H9 (cell line): ENCODE measurements around the gene RSU1. TPM values are rescaled to one million over a fixed set of nuclear protein-coding genes. Genes with fewer than 3 reads are reported as not detected.

Source experiments
- DNase-seq: peaks from one replicate; pipeline ENCODE4 v3.0.0-alpha.2; 2017
- H2AFZ ChIP-seq: one replicate; pipeline ENCODE4 v1.6.1; 2013; ENCODE audit warnings: mild to moderate bottlenecking, low read length, control low read depth, moderate library complexity
- H2AK5ac ChIP-seq: 2 replicates; pipeline ENCODE4 v1.6.1; 2013; ENCODE audit warnings: low read length, control low read depth, mixed read lengths; ENCODE audit not compliant: insufficient read length
- H2BK120ac ChIP-seq: one replicate; pipeline ENCODE4 v1.6.1; 2013; ENCODE audit warnings: low read depth, mild to moderate bottlenecking, low read length, control low read depth, inconsistent platforms; ENCODE audit not compliant: poor library complexity, severe bottlenecking
- H2BK12ac ChIP-seq: 2 replicates; pipeline ENCODE4 v1.6.1; 2013; ENCODE audit warnings: low read length, control low read depth, mixed read lengths, low read depth; ENCODE audit not compliant: insufficient read length
- H2BK15ac ChIP-seq: 2 replicates; pipeline ENCODE4 v1.6.1; 2013; ENCODE audit warnings: low read depth, low read length, control low read depth
- H2BK20ac ChIP-seq: one replicate; pipeline ENCODE4 v1.6.1; 2013; ENCODE audit warnings: low read depth, mild to moderate bottlenecking, low read length, control low read depth, inconsistent platforms; ENCODE audit not compliant: poor library complexity, severe bottlenecking
- H2BK5ac ChIP-seq: 2 replicates; pipeline ENCODE4 v1.6.1; 2013; ENCODE audit warnings: low read length, control low read depth, mixed read lengths; ENCODE audit not compliant: insufficient read length
- H3K14ac ChIP-seq: 2 replicates; pipeline ENCODE4 v1.6.1; 2013; ENCODE audit warnings: low read length, control low read depth; ENCODE audit not compliant: insufficient read depth
- H3K18ac ChIP-seq: 2 replicates; pipeline ENCODE4 v1.6.1; 2013; ENCODE audit warnings: low read depth, mild to moderate bottlenecking, mixed read lengths, low read length, control low read depth; ENCODE audit not compliant: insufficient read length
- H3K23ac ChIP-seq: 2 replicates; pipeline ENCODE4 v1.6.1; 2013; ENCODE audit warnings: low read length, control low read depth, mixed read lengths, low read depth; ENCODE audit not compliant: insufficient read length
- H3K23me2 ChIP-seq: 2 replicates; pipeline ENCODE4 v1.6.1; 2013; ENCODE audit warnings: low read depth, mild to moderate bottlenecking, mixed read lengths, low read length, control low read depth; ENCODE audit not compliant: insufficient read length, poor library complexity, severe bottlenecking
- H3K27ac ChIP-seq: 2 replicates; pipeline ENCODE4 v1.5.1; 2013; ENCODE audit warnings: low read length, control low read depth, mixed read lengths, low read depth; ENCODE audit not compliant: insufficient read length
- H3K27me3 ChIP-seq: 2 replicates; pipeline ENCODE4 v1.6.1; 2013; ENCODE audit warnings: low read length, control low read depth, inconsistent platforms; ENCODE audit not compliant: insufficient read depth
- H3K4ac ChIP-seq: 2 replicates; pipeline ENCODE4 v1.6.1; 2013; ENCODE audit warnings: low read depth, mild to moderate bottlenecking, control low read depth, inconsistent platforms, low read length, moderate library complexity
- H3K4me1 ChIP-seq: 2 replicates; pipeline ENCODE4 v1.6.1; 2013; ENCODE audit warnings: low read length, control low read depth, inconsistent platforms; ENCODE audit not compliant: insufficient read depth
- H3K4me2 ChIP-seq: 2 replicates; pipeline ENCODE4 v1.6.1; 2013; ENCODE audit warnings: low read length, control low read depth, mixed read lengths; ENCODE audit not compliant: insufficient read length, insufficient read depth
- H3K56ac ChIP-seq: 2 replicates; pipeline ENCODE4 v1.6.1; 2013; ENCODE audit warnings: low read depth, mild to moderate bottlenecking, mixed read lengths, low read length, control low read depth; ENCODE audit not compliant: insufficient read length
- H3K79me1 ChIP-seq: 2 replicates; pipeline ENCODE4 v1.6.1; 2013; ENCODE audit warnings: low read depth, mild to moderate bottlenecking, moderate library complexity, low read length, control low read depth, inconsistent platforms; ENCODE audit not compliant: insufficient read depth, poor library complexity, severe bottlenecking
- H3K79me2 ChIP-seq: 2 replicates; pipeline ENCODE4 v1.6.1; 2013; ENCODE audit warnings: low read length, control low read depth, inconsistent platforms; ENCODE audit not compliant: insufficient read depth
- H3K9ac ChIP-seq: 2 replicates; pipeline ENCODE4 v1.6.1; 2013; ENCODE audit warnings: low read length, control low read depth, mixed read lengths; ENCODE audit not compliant: insufficient read length; ENCODE audit errors: extremely low read depth
- H3K9me3 ChIP-seq: one replicate; pipeline ENCODE4 v1.6.1; 2013; ENCODE audit warnings: low read depth, low read length, inconsistent platforms; ENCODE audit not compliant: control insufficient read depth
- H3T11ph ChIP-seq: one replicate; pipeline ENCODE4 v1.6.1; 2013; ENCODE audit warnings: mild to moderate bottlenecking, low read length, control low read depth, inconsistent platforms
- H4K20me1 ChIP-seq: one replicate; pipeline ENCODE4 v1.6.1; 2013; ENCODE audit not compliant: control insufficient read depth, insufficient read length, insufficient read depth
- H4K5ac ChIP-seq: 2 replicates; pipeline ENCODE4 v1.6.1; 2013; ENCODE audit warnings: low read depth, mild to moderate bottlenecking, mixed read lengths, low read length, control low read depth; ENCODE audit not compliant: insufficient read length
- H4K8ac ChIP-seq: replicated peaks from 2 replicates; pipeline ENCODE4 v1.6.1; 2013; ENCODE audit warnings: low read length, control low read depth, mixed read lengths, low read depth; ENCODE audit not compliant: insufficient read length
- H4K91ac ChIP-seq: 2 replicates; pipeline ENCODE4 v1.6.1; 2013; ENCODE audit warnings: low read depth, mild to moderate bottlenecking, moderate library complexity, mixed read lengths, low read length, control low read depth; ENCODE audit not compliant: insufficient read length
- H3K27ac Mint-ChIP-seq, 3 experiments: 2 replicates in 2 of 3; 3 replicates in 1 of 3; pipeline ENCODE4 v1.8.0; 2020 to 2021; ENCODE audit warnings: mixed read lengths in 3 of 3, mild to moderate bottlenecking in 1 of 3, moderate library complexity in 1 of 3
- H3K27me3 Mint-ChIP-seq: 2 replicates; pipeline ENCODE4 v1.8.0; 2021; ENCODE audit warnings: low read depth, mild to moderate bottlenecking, moderate library complexity, mixed read lengths
- H3K36me3 Mint-ChIP-seq, 3 experiments: 2 replicates in 2 of 3; 3 replicates in 1 of 3; pipeline ENCODE4 v1.8.0; 2020 to 2021; ENCODE audit warnings: low read depth in 3 of 3, mixed read lengths in 3 of 3; ENCODE audit not compliant: insufficient read depth in 1 of 3
- H3K4me1 Mint-ChIP-seq, 2 experiments: 2 replicates each; pipeline ENCODE4 v1.8.0; 2020; ENCODE audit warnings: mixed read lengths in 2 of 2
- H3K4me3 Mint-ChIP-seq, 2 experiments: 2 replicates in 1 of 2; 3 replicates in 1 of 2; pipeline ENCODE4 v1.8.0; 2020 to 2021; ENCODE audit warnings: mild to moderate bottlenecking in 2 of 2, mixed read lengths in 2 of 2, moderate library complexity in 1 of 2
- H3K9me3 Mint-ChIP-seq, 2 experiments: 2 replicates in 1 of 2; 3 replicates in 1 of 2; pipeline ENCODE4 v1.8.0; 2020; ENCODE audit warnings: mild to moderate bottlenecking in 2 of 2, mixed read lengths in 2 of 2, moderate library complexity in 1 of 2
- CTCF ChIP-seq: fragments of 200-600 bp; sonication (generic); conservative IDR thresholded peaks from 3 replicates; pipeline ENCODE4 v1.8.0; 2021; ENCODE audit warnings: antibody characterized with exemption, mild to moderate bottlenecking
- WGBS: extraction: QIAGEN DNeasy Blood & Tissue Kit; methylation state at CpG from one replicate; pipeline ENCODE4 v1.1.7; 2013; ENCODE audit warnings: missing lambda C conversion rate, low lambda C conversion rate, mixed read lengths; ENCODE audit not compliant: insufficient read length; ENCODE audit errors: extremely low coverage; 5-methylcytosine and 5-hydroxymethylcytosine counted together
- total RNA-seq: library from RNA; stranded (reverse); gene quantifications from 2 replicates; pipeline ENCODE4 v1.2.1, GENCODE V29; 2021

The RSU1 gene
- total RNA-seq, 1 experiment from 2014 or later = 59.4 TPM

GRCh38 chr10:16674147-16674703 is 143.0 kb downstream of the RSU1 start:
- H4K8ac ChIP-seq = no peak overlapping the region
- no peaks in the 10 kb centered on the region for H3K9me3 ChIP-seq
- no peak overlapping the region for H4K91ac ChIP-seq
- H3K36me3 Mint-ChIP-seq = peaks cover 0 to 11% (median 2%) of the 10 kb centered on the region in 3 experiments; a peak in 5 of 7 replicates
- H4K20me1 ChIP-seq = no peaks in the 10 kb centered on the region
- H3K4me1 Mint-ChIP-seq = peaks cover 6 to 8% of the 10 kb centered on the region in 2 experiments; a peak in 2 of 4 replicates
- no peak overlapping the region for H2BK120ac ChIP-seq
- no peak overlapping the region for H2AFZ ChIP-seq
- H3K27ac ChIP-seq = no peak overlapping the region
- no peaks in the 10 kb centered on the region for H3K23me2 ChIP-seq
- H3K27me3 ChIP-seq = no peaks in the 10 kb centered on the region
- no peaks in the 10 kb centered on the region for H3K4me1 ChIP-seq
- H2BK12ac ChIP-seq = no peak overlapping the region
- no peak overlapping the region for H3K23ac ChIP-seq
- peak overlapping the region in 1 of 3 experiments; percentile 62; a peak in 1 of 7 replicates for H3K27ac Mint-ChIP-seq
- H3K9me3 Mint-ChIP-seq = peaks cover 3 to 4% of the 10 kb centered on the region in 2 experiments; a peak in 4 of 5 replicates
- H3K27me3 Mint-ChIP-seq = no peaks in the 10 kb centered on the region
- no peak overlapping the region for H2BK20ac ChIP-seq
- H2BK5ac ChIP-seq = no peak overlapping the region
- no peak overlapping the region for H2BK15ac ChIP-seq
- TF ChIP-seq CTCF = no peak
- H3K14ac ChIP-seq = no peak overlapping the region
- no peak for DNase-seq
- no peak overlapping the region for H3K4me3 Mint-ChIP-seq
- H2AK5ac ChIP-seq = no peak overlapping the region
- H3K4ac ChIP-seq = no peak overlapping the region
- H3K79me1 ChIP-seq = no peaks in the 10 kb centered on the region
- H3K9ac ChIP-seq = no peak overlapping the region
- H3K4me2 ChIP-seq = no peak overlapping the region
- H3K56ac ChIP-seq = no peak overlapping the region
- no peak overlapping the region for H3K18ac ChIP-seq
- H4K5ac ChIP-seq = no peak overlapping the region
- no CpG with 5 or more reads among the region's 9 CpGs for WGBS
- H3K79me2 ChIP-seq = no peaks in the 10 kb centered on the region
- no peak overlapping the region for H3T11ph ChIP-seq
